H9 (cell line): ENCODE measurements around the gene SERPINH1. TPM values are rescaled to one million over a fixed set of nuclear protein-coding genes. Genes with fewer than 3 reads are reported as not detected.

ENCODE experiments used
- DNase-seq: peaks from one replicate; pipeline ENCODE4 v3.0.0-alpha.2; 2017
- H2AFZ ChIP-seq: one replicate; pipeline ENCODE4 v1.6.1; 2013; ENCODE audit warnings: mild to moderate bottlenecking, low read length, control low read depth, moderate library complexity
- H2AK5ac ChIP-seq: 2 replicates; pipeline ENCODE4 v1.6.1; 2013; ENCODE audit warnings: low read length, control low read depth, mixed read lengths; ENCODE audit not compliant: insufficient read length
- H2BK120ac ChIP-seq: one replicate; pipeline ENCODE4 v1.6.1; 2013; ENCODE audit warnings: low read depth, mild to moderate bottlenecking, low read length, control low read depth, inconsistent platforms; ENCODE audit not compliant: poor library complexity, severe bottlenecking
- H2BK12ac ChIP-seq: 2 replicates; pipeline ENCODE4 v1.6.1; 2013; ENCODE audit warnings: low read length, control low read depth, mixed read lengths, low read depth; ENCODE audit not compliant: insufficient read length
- H2BK15ac ChIP-seq: 2 replicates; pipeline ENCODE4 v1.6.1; 2013; ENCODE audit warnings: low read depth, low read length, control low read depth
- H2BK20ac ChIP-seq: one replicate; pipeline ENCODE4 v1.6.1; 2013; ENCODE audit warnings: low read depth, mild to moderate bottlenecking, low read length, control low read depth, inconsistent platforms; ENCODE audit not compliant: poor library complexity, severe bottlenecking
- H2BK5ac ChIP-seq: 2 replicates; pipeline ENCODE4 v1.6.1; 2013; ENCODE audit warnings: low read length, control low read depth, mixed read lengths; ENCODE audit not compliant: insufficient read length
- H3K14ac ChIP-seq: 2 replicates; pipeline ENCODE4 v1.6.1; 2013; ENCODE audit warnings: low read length, control low read depth; ENCODE audit not compliant: insufficient read depth
- H3K18ac ChIP-seq: 2 replicates; pipeline ENCODE4 v1.6.1; 2013; ENCODE audit warnings: low read depth, mild to moderate bottlenecking, mixed read lengths, low read length, control low read depth; ENCODE audit not compliant: insufficient read length
- H3K23ac ChIP-seq: 2 replicates; pipeline ENCODE4 v1.6.1; 2013; ENCODE audit warnings: low read length, control low read depth, mixed read lengths, low read depth; ENCODE audit not compliant: insufficient read length
- H3K23me2 ChIP-seq: 2 replicates; pipeline ENCODE4 v1.6.1; 2013; ENCODE audit warnings: low read depth, mild to moderate bottlenecking, mixed read lengths, low read length, control low read depth; ENCODE audit not compliant: insufficient read length, poor library complexity, severe bottlenecking
- H3K27ac ChIP-seq: 2 replicates; pipeline ENCODE4 v1.5.1; 2013; ENCODE audit warnings: low read length, control low read depth, mixed read lengths, low read depth; ENCODE audit not compliant: insufficient read length
- H3K27me3 ChIP-seq: 2 replicates; pipeline ENCODE4 v1.6.1; 2013; ENCODE audit warnings: low read length, control low read depth, inconsistent platforms; ENCODE audit not compliant: insufficient read depth
- H3K4ac ChIP-seq: 2 replicates; pipeline ENCODE4 v1.6.1; 2013; ENCODE audit warnings: low read depth, mild to moderate bottlenecking, control low read depth, inconsistent platforms, low read length, moderate library complexity
- H3K4me1 ChIP-seq: 2 replicates; pipeline ENCODE4 v1.6.1; 2013; ENCODE audit warnings: low read length, control low read depth, inconsistent platforms; ENCODE audit not compliant: insufficient read depth
- H3K4me2 ChIP-seq: 2 replicates; pipeline ENCODE4 v1.6.1; 2013; ENCODE audit warnings: low read length, control low read depth, mixed read lengths; ENCODE audit not compliant: insufficient read length, insufficient read depth
- H3K56ac ChIP-seq: 2 replicates; pipeline ENCODE4 v1.6.1; 2013; ENCODE audit warnings: low read depth, mild to moderate bottlenecking, mixed read lengths, low read length, control low read depth; ENCODE audit not compliant: insufficient read length
- H3K79me1 ChIP-seq: 2 replicates; pipeline ENCODE4 v1.6.1; 2013; ENCODE audit warnings: low read depth, mild to moderate bottlenecking, moderate library complexity, low read length, control low read depth, inconsistent platforms; ENCODE audit not compliant: insufficient read depth, poor library complexity, severe bottlenecking
- H3K79me2 ChIP-seq: 2 replicates; pipeline ENCODE4 v1.6.1; 2013; ENCODE audit warnings: low read length, control low read depth, inconsistent platforms; ENCODE audit not compliant: insufficient read depth
- H3K9ac ChIP-seq: 2 replicates; pipeline ENCODE4 v1.6.1; 2013; ENCODE audit warnings: low read length, control low read depth, mixed read lengths; ENCODE audit not compliant: insufficient read length; ENCODE audit errors: extremely low read depth
- H3K9me3 ChIP-seq: one replicate; pipeline ENCODE4 v1.6.1; 2013; ENCODE audit warnings: low read depth, low read length, inconsistent platforms; ENCODE audit not compliant: control insufficient read depth
- H3T11ph ChIP-seq: one replicate; pipeline ENCODE4 v1.6.1; 2013; ENCODE audit warnings: mild to moderate bottlenecking, low read length, control low read depth, inconsistent platforms
- H4K20me1 ChIP-seq: one replicate; pipeline ENCODE4 v1.6.1; 2013; ENCODE audit not compliant: control insufficient read depth, insufficient read length, insufficient read depth
- H4K5ac ChIP-seq: 2 replicates; pipeline ENCODE4 v1.6.1; 2013; ENCODE audit warnings: low read depth, mild to moderate bottlenecking, mixed read lengths, low read length, control low read depth; ENCODE audit not compliant: insufficient read length
- H4K8ac ChIP-seq: replicated peaks from 2 replicates; pipeline ENCODE4 v1.6.1; 2013; ENCODE audit warnings: low read length, control low read depth, mixed read lengths, low read depth; ENCODE audit not compliant: insufficient read length
- H4K91ac ChIP-seq: 2 replicates; pipeline ENCODE4 v1.6.1; 2013; ENCODE audit warnings: low read depth, mild to moderate bottlenecking, moderate library complexity, mixed read lengths, low read length, control low read depth; ENCODE audit not compliant: insufficient read length
- H3K27ac Mint-ChIP-seq, 3 experiments: 2 replicates in 2 of 3; 3 replicates in 1 of 3; pipeline ENCODE4 v1.8.0; 2020 to 2021; ENCODE audit warnings: mixed read lengths in 3 of 3, mild to moderate bottlenecking in 1 of 3, moderate library complexity in 1 of 3
- H3K27me3 Mint-ChIP-seq: 2 replicates; pipeline ENCODE4 v1.8.0; 2021; ENCODE audit warnings: low read depth, mild to moderate bottlenecking, moderate library complexity, mixed read lengths
- H3K36me3 Mint-ChIP-seq, 3 experiments: 2 replicates in 2 of 3; 3 replicates in 1 of 3; pipeline ENCODE4 v1.8.0; 2020 to 2021; ENCODE audit warnings: low read depth in 3 of 3, mixed read lengths in 3 of 3; ENCODE audit not compliant: insufficient read depth in 1 of 3
- H3K4me1 Mint-ChIP-seq, 2 experiments: 2 replicates each; pipeline ENCODE4 v1.8.0; 2020; ENCODE audit warnings: mixed read lengths in 2 of 2
- H3K4me3 Mint-ChIP-seq, 2 experiments: 2 replicates in 1 of 2; 3 replicates in 1 of 2; pipeline ENCODE4 v1.8.0; 2020 to 2021; ENCODE audit warnings: mild to moderate bottlenecking in 2 of 2, mixed read lengths in 2 of 2, moderate library complexity in 1 of 2
- H3K9me3 Mint-ChIP-seq, 2 experiments: 2 replicates in 1 of 2; 3 replicates in 1 of 2; pipeline ENCODE4 v1.8.0; 2020; ENCODE audit warnings: mild to moderate bottlenecking in 2 of 2, mixed read lengths in 2 of 2, moderate library complexity in 1 of 2
- CTCF ChIP-seq: fragments of 200-600 bp; sonication (generic); conservative IDR thresholded peaks from 3 replicates; pipeline ENCODE4 v1.8.0; 2021; ENCODE audit warnings: antibody characterized with exemption, mild to moderate bottlenecking
- WGBS: extraction: QIAGEN DNeasy Blood & Tissue Kit; methylation state at CpG from one replicate; pipeline ENCODE4 v1.1.7; 2013; ENCODE audit warnings: missing lambda C conversion rate, low lambda C conversion rate, mixed read lengths; ENCODE audit not compliant: insufficient read length; ENCODE audit errors: extremely low coverage; 5-methylcytosine and 5-hydroxymethylcytosine counted together
- total RNA-seq: library from RNA; stranded (reverse); gene quantifications from 2 replicates; pipeline ENCODE4 v1.2.1, GENCODE V29; 2021

SERPINH1 gene
- total RNA-seq, 1 experiment from 2014 or later = 253 TPM

DNA sequence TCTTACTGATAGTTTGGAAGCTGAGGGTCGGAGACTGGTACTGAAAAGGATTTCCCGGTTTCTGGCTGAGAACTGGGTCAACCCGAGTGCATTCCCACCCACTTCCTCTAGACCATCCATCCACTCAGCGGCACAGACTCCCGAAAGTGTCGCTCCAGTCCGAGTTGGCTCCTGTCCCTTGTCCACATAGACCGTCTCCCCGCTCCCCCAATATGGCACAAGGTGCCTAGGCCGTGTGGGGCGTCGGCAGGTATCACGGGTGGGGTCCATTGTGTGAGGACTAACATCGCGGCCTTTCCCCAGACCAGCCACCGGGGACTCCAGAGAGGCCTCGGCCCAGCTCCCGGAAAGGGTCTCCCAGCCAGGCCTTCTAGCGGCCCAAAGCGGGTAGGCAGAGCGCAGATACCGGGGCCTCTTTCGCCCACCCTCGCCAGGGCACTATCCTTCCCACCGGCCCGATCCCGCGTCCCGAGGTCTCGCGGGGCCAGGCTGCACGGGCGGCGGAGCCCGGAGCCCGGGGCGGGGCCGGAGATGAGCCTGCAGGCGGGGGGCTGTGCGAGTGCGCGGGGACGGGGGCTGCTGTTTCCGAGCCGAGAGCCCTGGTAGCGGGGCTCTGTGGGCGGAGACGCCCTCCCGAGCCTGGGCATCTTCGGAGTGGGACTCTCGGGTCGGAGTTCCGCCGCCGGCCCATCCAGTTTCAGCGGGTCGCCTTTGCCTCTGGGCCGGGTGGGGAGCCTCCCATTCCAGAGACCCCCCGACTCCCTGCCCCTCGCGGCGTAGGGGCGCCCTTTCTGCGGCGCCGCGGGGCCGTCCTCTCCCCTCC, 21.1 kb downstream of the SERPINH1 start:
- Histone ChIP-seq H4K8ac (no peak overlapping the region), H3K23me2 (peaks cover 8% of the 10 kb centered on the region), H3K56ac (no peak overlapping the region), H3T11ph (no peak overlapping the region), H3K79me2 (no peaks in the 10 kb centered on the region), H3K27me3 (no peaks in the 10 kb centered on the region), H3K9ac (peak overlapping the region; percentile 56), H2BK12ac (no peak overlapping the region), H3K23ac (no peak overlapping the region), H2AFZ (no peak overlapping the region), H3K4me2 (peak overlapping the region; percentile 56), H3K79me1 (no peaks in the 10 kb centered on the region), H4K20me1 (no peaks in the 10 kb centered on the region), H2BK15ac (no peak overlapping the region), H2AK5ac (no peak overlapping the region), H3K18ac (peak overlapping the region; percentile 67), H4K5ac (no peak overlapping the region), H3K4ac (no peak overlapping the region; the same call in 1 of the 2 replicates), H2BK5ac (no peak overlapping the region), H3K14ac (peak overlapping the region; percentile 52), H3K4me1 (no peaks in the 10 kb centered on the region; the same call in 1 of the 2 replicates), H2BK20ac (no peak overlapping the region), H3K27ac (no peak overlapping the region), H4K91ac (no peak overlapping the region), H2BK120ac (no peak overlapping the region), H3K9me3 (no peaks in the 10 kb centered on the region)
- TF ChIP-seq CTCF = peak; percentile 60
- Mint-ChIP-seq H3K4me3 (peak overlapping the region; percentile 73 to 82), H3K27me3 (peaks cover 15% of the 10 kb centered on the region), H3K9me3 (no peaks in the 10 kb centered on the region), H3K4me1 (peaks cover 17 to 23% of the 10 kb centered on the region in 2 experiments), H3K36me3 (no peaks in the 10 kb centered on the region; a peak in 2 of 7 replicates), H3K27ac (peak overlapping the region in 1 of 3 experiments; percentile 85; a peak in 2 of 7 replicates)
- DNase-seq = peak; percentile 80
- no CpG with 5 or more reads among the region's 68 CpGs for WGBS
